Panc1 (cell line): Measurements from ENCODE around the gene RHEX. TPM values are rescaled to one million over a fixed set of nuclear protein-coding genes. Genes with fewer than 3 reads are reported as not detected.

Source experiments
- ATAC-seq: fragments of 200-7000 bp; cut with Tn5 transposase; 2 replicates; pipeline ENCODE4 v1.9.1; 2020; ENCODE audit warnings: mild to moderate bottlenecking, moderate library complexity
- BruUV-seq: library from RNA; stranded (reverse); fragments of 400-500 nt; replicated peaks from 2 replicates; lab custom pipeline; 2021; lab: Mats Ljungman, UMichigan
- CTCF ChIA-PET: fragments of 300-600 bp; sonication (Branson Sonifier 250); formaldehyde crosslinking; loops from one replicate; lab custom pipeline; 2022; ENCODE audit warnings: antibody characterized with exemption; lab: Charles Lee
- POLR2A ChIA-PET: fragments of 300-600 bp; sonication (Branson Sonifier 250); formaldehyde crosslinking; loops from one replicate; lab custom pipeline; 2022; ENCODE audit warnings: antibody characterized with exemption; lab: Charles Lee
- DNase-seq: peaks from one replicate; pipeline ENCODE4 v3.0.0-alpha.2; 2010; ENCODE audit warnings: low read depth, low spot score
- H3K27ac ChIP-seq: 2 replicates; pipeline ENCODE4 v1.5.1; 2011; ENCODE audit warnings: mild to moderate bottlenecking, low read length, inconsistent platforms
- H3K27me3 ChIP-seq: fragments of 200-500 bp; sonication (Bioruptor generic); 2 replicates; pipeline ENCODE4 v1.6.0; 2014; ENCODE audit warnings: low read length, inconsistent platforms; ENCODE audit not compliant: control insufficient read depth, insufficient read depth
- H3K36me3 ChIP-seq: fragments of 200-500 bp; sonication (Bioruptor generic); 2 replicates; pipeline ENCODE4 v1.5.1; 2014; ENCODE audit warnings: inconsistent platforms, mild to moderate bottlenecking, low read length, moderate library complexity; ENCODE audit not compliant: control insufficient read depth, insufficient read depth
- H3K4me1 ChIP-seq: 2 replicates; pipeline ENCODE4 v1.5.1; 2011; ENCODE audit warnings: inconsistent platforms, mild to moderate bottlenecking, low read length, moderate library complexity; ENCODE audit not compliant: control insufficient read depth, insufficient read depth
- H3K4me3 ChIP-seq, 2 experiments: 2 replicates each; pipeline ENCODE4 v1.5.1; 2011 to 2012; ENCODE audit warnings: low read depth in 2 of 2, low read length in 2 of 2, mild to moderate bottlenecking in 2 of 2, inconsistent platforms in 1 of 2, moderate library complexity in 1 of 2
- H3K9me3 ChIP-seq: fragments of 200-500 bp; sonication (Bioruptor generic); 2 replicates; pipeline ENCODE4 v1.5.1; 2014; ENCODE audit warnings: low read depth, mild to moderate bottlenecking, inconsistent platforms, low read length, moderate library complexity; ENCODE audit not compliant: control insufficient read depth, insufficient read depth
- CTCF ChIP-seq: fragments of 450-650 bp; IDR thresholded peaks from 2 replicates; pipeline ENCODE4 v1.5.1; 2017; ENCODE audit warnings: mild to moderate bottlenecking
- POLR2AphosphoS5 ChIP-seq: IDR thresholded peaks from 2 replicates; pipeline ENCODE4 v1.6.1; 2012; ENCODE audit warnings: mild to moderate bottlenecking, low read depth, low read length, moderate library complexity
- REST ChIP-seq, 2 experiments: IDR thresholded peaks; 2 replicates each; pipeline ENCODE4 v1.6.1; 2011 to 2012; ENCODE audit warnings: low read depth in 2 of 2, control low read depth in 1 of 2, low read length in 1 of 2, mild to moderate bottlenecking in 1 of 2, moderate library complexity in 1 of 2; ENCODE audit not compliant: insufficient read depth in 1 of 2
- SIN3A ChIP-seq: IDR thresholded peaks from 2 replicates; pipeline ENCODE4 v1.6.1; 2012; ENCODE audit warnings: low read depth, mild to moderate bottlenecking, low read length, moderate library complexity, borderline replicate concordance; ENCODE audit not compliant: insufficient read depth
- TCF7L2 ChIP-seq: IDR thresholded peaks from 2 replicates; pipeline ENCODE4 v1.6.1; 2011; ENCODE audit warnings: mild to moderate bottlenecking, low read depth, low read length, inconsistent platforms
- in situ Hi-C: cut with HindIII; loops from 2 replicates; pipeline ENCODE4 v1.10.0; 2016; ENCODE audit warnings: low sequenced_read_pairs, low pct_unique_long_range_greater_than_20kb
- intact Hi-C: fragments of 100-400 bp; cut with micrococcal nuclease; formaldehyde crosslinking; loops from one replicate; pipeline ENCODE4 v1.10.0; 2022; ENCODE audit not compliant: unreplicated experiment
- total RNA-seq: library from RNA; stranded (reverse); gene quantifications from one replicate; pipeline ENCODE4 v1.2.1, GENCODE V29; 2021; ENCODE audit not compliant: unreplicated experiment

Gene RHEX
- total RNA-seq, 1 experiment from 2014 or later: not detected

- ATAC-seq: no peak
- H3K36me3 ChIP-seq: no peaks in the 10 kb centered on the region
- H3K27ac ChIP-seq: no peak overlapping the region
- H3K9me3 ChIP-seq: no peaks in the 10 kb centered on the region
- in situ Hi-C loops: no loop called here
- no TSS peak for BruUV-seq
- ChIA-PET POLR2A (no interaction called here), CTCF (interaction anchor here (0.6 to 1.9 kb wide), 2 partner anchors 59 to 76 kb away, joined by 4 to 9 read pairs; no protein-coding TSS in a partner anchor)
- H3K27me3 ChIP-seq: peaks cover 24% of the 10 kb centered on the region
- TF ChIP-seq TCF7L2: no peak
- no peak for TF ChIP-seq REST (IDR thresholded peaks at IDR 0.05; ENCODE audit: insufficient read depth in 1 of 2, low read depth in 2 of 2, low read length in 1 of 2)
- no peak for TF ChIP-seq POLR2AphosphoS5
- no peak for TF ChIP-seq SIN3A
- no peak for TF ChIP-seq CTCF
- intact Hi-C loops: loop anchor here (1.0 kb wide), 1 partner anchor 76 kb away; no protein-coding TSS in a partner anchor
- H3K4me3 ChIP-seq: no peak overlapping the region
- no peaks in the 10 kb centered on the region for H3K4me1 ChIP-seq
- DNase-seq: no peak
Observed at GRCh38 chr1:206030191-206030590, 22.8 kb upstream of the RHEX start.

- TF ChIP-seq CTCF: peak; percentile 91
- no peak for TF ChIP-seq POLR2AphosphoS5
- Histone ChIP-seq H3K27me3 (peaks cover 29% of the 10 kb centered on the region), H3K9me3 (no peaks in the 10 kb centered on the region), H3K4me3 (no peak overlapping the region), H3K27ac (no peak overlapping the region), H3K36me3 (no peaks in the 10 kb centered on the region), H3K4me1 (no peaks in the 10 kb centered on the region)
- BruUV-seq: no TSS peak
- in situ Hi-C loops (no loop called here), intact Hi-C loops (loop anchor here (1.0 kb wide), 1 partner anchor 76 kb away; no protein-coding TSS in a partner anchor)
- ATAC-seq: peak; percentile 96
- DNase-seq: peak; percentile 58
- POLR2A ChIA-PET: no interaction called here
- CTCF ChIA-PET: interaction anchor here (0.6 to 1.9 kb wide), 2 partner anchors 58 to 75 kb away, joined by 4 to 9 read pairs; no protein-coding TSS in a partner anchor
Observed at GRCh38 chr1:206030714-206031113, 22.3 kb upstream of the RHEX start.
